GM19372 (cell line): ENCODE results near the gene ITGAX.

Experiments
- ATAC-seq: cut with Tn5 transposase; IDR thresholded peaks from one replicate; pipeline ENCODE4 v1.9.1; 2021; ENCODE audit warnings: mild to moderate bottlenecking, low read depth, moderate library complexity; ENCODE audit not compliant: unreplicated experiment

ITGAX gene

DNA sequence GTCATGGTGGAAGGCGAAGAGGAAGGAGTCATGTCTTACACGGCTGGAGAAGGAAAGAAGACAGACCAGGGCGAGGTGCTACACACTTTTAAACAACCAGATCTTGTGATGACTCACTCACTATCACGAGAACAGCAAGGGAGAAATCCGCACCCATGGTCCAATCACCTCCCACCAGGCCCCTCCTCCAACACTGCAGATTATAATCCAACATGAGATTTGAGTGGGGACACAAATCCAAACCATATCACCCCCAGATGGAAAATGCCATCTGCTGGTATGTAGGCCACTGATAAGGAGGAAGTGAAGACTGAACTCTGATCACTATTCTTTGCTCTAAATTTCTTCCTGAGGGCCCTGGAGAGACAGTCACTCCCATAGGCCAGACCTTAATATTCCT lies 7.5 kb upstream of the ITGAX start:
- ATAC-seq, result no peak

DNA sequence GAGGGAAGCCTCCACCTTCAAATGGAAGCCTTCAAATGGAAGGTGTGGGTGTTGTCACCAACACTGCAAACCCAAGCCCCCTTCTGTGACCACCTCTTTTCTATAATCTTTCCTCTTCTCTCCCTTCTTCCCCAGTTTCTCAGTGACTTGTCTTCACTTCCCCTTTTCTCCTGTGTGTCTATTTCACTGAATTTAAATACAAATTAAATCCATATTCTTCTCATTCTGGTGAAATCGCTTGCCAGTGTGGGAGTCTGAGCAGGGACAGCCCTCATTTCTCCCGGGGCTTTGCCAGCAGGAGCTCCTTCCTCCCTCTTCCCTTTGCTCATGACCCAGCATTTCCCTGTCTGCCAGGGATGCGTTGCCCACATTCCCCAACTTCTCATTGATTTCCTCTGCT lies 6.4 kb upstream of the ITGAX start:
- no peak for ATAC-seq

DNA sequence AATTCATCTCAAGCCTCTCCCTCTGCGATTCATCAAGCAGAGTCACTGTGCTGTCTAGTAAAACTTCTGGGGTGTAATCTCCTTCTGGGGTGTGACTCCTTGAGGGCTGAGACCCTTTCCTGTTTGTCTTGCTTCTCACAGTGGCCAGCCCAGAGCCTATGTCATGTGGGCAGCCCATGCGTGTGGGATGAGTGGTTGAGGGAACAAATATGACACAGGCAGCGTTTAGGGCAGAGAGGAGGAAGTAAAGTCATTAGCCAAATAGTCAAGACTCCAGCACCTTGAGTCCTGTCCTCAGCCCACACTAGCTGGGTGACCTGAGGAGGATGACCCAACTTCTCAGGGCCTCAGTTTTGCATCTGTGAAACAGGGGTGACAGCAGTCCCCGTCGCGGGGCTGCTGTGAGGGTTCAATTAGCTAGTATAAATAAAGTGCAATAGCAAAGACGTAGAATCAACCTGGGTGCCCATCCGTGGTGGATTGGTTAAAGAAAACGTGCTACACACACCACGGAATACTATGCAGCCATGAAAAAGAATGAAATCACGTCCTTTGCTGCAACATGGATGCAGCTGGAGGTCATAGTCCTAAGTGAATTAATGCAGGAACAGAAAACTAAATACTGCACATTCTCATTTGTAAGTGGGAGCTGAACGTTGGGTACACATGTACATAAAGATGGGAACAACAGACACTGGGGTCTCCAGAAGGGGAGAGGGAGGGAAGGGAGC lies 4.5 kb upstream of the ITGAX start:
- no peak for ATAC-seq

DNA sequence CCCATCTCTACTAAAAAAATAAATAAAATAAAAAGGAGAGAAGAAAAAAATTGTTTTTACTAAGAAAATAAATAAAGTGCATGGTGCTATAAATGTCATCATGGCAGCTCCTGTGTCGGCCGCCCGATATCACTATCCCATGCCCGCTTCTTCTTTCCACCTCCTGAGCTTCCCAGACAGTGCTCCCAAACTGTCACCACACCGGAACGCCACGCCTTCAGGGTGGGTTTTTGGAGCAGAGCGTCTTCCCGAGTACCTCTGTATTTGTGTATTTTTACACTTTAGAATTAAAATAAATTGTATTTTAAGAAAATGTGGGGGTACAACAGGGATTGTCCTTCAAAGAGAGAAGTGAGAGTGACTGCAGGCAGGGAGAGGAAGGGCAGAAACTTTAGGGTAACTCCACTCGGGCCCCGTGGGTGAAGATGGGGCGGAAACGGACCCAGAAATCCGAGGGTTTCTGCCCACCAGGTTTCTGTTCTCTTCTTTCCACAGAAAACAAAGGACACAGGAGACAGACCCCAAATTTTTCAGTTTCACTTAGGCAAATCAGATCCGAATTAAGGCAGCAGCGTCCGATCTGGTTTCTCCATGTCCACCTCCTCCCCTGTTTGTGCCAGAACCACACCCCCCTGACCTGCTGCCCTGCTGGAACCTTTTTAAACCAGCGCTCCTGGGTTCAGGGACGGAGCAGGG lies 3.6 kb upstream of the ITGAX start:
- no peak for ATAC-seq

DNA sequence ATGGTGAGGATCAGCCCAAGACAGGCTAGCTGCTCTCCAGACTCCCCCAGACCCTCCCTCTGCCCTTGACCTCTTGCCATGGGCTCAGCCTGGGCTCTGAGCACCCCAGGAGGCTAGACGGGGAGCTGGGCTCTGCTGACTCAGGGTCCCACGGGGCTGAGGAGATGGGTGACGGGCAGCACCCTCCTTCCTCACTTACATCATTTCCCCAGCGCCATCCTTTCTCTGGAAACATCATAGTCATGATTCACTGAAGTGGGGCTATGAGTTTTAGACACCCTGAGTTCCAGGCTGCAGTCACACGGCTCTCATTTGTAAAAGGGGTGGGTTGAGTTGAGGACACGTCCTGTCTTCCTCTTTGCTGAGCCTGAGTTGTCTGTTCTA lies 3.0 kb upstream of the ITGAX start:
- no peak for ATAC-seq

DNA sequence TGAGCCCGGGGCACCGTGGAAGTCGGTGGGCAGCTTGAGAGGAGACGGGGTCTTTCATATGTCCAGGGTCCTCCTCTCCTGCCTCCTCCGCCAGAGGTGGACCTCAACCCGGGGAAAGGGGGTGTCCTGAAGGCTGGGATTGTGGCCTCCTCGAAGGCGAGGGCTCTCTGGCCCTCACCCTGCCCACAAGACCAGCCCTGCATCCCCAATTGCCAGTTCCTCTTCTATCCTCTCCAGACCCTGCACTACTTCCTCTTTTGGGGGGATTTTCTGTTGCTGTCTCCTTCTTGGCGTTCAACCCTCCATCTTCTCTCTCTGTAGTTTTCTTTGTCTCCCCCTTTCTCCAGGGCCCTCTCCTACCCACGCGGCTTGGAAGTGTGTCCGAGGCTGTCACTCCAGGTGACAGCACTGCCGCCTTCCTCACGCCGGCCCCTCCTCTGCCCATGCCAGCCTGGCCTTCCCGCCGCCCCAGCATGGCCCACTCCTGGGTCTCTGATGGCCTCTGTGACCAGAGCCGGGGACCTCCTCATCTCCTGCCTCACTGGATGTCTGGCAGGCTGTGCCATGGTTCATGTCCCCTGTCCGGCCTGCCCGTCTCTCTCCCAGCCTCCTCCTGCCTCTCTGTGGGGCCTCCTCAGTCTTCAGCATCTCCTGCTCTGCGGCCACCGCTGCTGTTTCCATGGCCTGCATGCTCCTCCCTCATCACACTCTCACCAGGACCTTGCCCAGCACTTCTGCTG lies 2.4 kb upstream of the ITGAX start:
- no peak for ATAC-seq

DNA sequence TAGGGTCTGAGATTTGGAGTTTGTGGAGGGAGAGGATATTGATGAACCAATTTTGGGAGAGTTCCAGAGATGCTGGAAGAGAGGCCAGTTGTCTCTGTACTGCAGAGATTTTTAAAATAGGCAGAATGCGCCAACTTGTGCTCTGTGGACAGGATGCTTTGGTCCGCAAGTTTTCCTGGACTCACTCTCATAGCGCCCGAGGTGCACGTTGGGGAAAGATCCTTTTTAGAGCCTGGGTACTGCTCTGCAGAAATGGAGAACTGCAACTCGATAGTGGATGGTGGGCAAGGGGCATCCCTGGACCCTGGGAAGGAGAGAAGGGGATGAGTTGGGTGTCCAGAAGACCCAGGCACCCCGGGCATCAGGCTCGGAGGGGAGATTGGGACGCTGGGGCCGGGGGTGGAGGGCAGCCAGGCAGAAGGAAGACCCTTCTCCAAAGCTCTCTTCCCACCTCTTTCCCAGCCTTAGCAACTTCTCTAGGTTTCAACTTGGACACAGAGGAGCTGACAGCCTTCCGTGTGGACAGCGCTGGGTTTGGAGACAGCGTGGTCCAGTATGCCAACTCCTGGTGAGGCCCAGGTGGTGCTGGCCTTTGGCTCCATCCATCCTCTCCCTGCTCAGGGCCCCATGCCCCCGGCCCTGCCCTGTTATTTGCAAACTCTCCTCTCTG lies 590 bp downstream of the ITGAX start:
- ATAC-seq, result no peak

DNA sequence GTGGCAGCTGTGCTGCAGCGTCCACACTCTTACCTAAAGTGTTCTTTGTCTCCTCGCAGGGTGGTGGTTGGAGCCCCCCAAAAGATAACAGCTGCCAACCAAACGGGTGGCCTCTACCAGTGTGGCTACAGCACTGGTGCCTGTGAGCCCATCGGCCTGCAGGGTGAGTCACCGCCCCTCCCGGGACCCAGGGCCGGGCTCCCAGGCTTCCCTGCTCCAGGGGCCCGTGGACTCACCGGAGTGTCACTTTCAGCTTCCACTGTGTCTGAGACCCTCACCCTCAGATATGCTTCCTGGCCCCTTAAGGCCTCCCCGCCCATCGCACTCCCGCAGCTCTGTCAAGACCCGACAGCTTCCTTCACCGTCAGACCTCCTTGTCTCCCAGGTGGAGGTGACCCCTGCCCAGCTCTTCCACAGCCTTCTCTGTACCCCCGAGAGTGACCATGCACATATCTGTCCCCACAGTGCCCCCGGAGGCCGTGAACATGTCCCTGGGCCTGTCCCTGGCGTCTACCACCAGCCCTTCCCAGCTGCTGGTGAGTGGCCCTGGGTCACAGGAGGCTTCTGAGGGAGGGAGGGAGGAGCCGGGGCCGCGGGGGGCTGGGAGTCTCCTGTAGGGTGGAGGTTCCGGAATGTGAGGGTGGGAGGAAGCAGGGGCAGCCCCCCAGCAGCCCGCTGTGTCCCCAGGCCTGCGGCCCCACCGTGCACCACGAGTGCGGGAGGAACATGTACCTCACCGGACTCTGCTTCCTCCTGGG lies 1.8 kb downstream of the ITGAX start:
- ATAC-seq, result no peak

DNA sequence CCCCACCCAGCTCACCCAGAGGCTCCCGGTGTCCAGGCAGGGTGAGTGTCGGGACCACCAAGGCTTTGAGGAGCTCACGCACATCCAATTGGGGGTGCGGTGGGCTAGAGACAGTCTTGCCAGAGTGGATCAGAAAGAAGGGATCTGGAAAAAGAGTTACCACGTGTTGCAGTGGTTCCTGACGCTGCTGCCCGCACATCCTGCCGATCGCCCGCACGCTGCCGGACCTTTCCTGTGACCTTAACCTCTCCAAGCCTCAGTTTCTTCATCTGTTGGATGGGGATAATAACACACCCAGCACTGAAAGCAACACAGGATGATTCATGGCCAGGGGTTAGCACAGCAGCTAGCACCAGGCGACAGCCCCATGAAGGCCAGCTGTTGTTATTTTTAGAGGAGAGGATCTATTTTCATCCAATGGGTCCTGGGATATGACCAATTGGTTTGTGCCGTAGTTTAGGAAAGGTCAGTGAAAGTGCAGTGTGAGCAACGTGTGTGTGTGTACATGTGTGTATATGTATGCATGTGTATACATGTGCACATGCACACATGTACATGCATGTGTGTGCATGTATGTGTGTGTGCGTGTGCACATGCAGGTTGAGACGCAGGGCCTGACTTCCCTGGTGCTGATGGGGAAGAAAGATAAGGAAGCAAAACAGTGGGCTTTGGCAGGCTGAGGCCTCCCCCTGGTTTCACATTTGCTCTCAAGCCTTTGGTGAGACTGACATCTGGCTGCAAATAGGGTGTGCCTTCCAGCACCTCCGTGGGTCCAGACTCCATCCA lies 2.5 kb downstream of the ITGAX start:
- no peak for ATAC-seq

DNA sequence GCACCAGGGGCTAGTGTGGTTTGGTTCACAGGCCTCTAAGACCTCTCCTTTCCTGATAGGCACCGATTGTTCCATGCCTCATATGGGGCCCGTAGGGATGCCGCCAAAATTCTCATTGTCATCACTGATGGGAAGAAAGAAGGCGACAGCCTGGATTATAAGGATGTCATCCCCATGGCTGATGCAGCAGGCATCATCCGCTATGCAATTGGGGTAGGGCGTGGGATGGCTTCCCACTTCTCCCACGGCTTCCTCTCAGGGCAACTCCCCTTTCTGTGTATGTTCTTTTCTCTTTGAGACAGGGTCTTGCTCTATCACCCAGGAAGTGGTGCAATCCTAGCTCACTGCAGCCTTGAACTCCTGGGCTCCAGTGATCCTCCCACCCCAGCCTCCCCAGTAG lies 5.3 kb downstream of the ITGAX start:
- ATAC-seq, result no peak

DNA sequence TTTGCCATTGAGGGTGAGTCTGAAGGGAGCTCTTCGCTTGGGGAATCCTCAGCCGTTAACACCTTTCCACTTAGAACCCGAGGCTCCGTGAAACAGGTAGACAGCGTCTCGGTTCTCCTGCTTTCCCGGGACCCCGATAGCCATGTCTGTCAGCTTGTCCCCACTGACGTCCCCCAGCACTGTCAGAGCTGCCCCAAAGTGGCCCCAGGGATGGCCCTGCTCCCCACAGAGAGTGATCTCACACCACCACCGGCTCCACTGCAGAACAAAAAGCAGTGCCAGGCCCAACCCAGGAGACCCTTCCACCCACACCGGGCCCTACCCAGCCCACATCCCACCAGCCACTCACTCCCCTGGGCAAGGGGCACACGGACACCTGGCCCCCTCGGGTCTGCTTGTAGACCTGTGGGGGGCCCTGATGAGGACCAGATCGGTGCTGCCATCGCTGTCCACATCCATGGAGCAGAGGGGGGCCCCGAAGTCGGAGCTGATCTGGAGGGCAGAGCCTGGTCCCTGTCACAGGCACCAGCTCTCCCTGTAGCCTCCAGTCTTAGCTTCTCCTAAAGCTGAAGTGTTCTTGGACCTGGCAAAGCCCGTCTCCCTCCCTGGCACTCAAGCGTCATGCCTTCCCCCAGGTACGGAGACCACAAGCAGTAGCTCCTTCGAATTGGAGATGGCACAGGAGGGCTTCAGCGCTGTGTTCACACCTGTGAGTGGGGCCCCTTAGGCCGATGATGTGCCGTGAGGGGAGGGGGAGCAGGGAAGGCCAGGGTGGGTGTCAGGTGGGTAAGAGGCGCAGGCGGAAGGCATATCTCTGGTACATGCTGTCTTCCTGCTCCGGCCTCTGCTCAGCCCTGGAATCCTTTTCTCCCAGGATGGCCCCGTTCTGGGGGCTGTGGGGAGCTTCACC lies 6.5 kb downstream of the ITGAX start:
- no peak for ATAC-seq

DNA sequence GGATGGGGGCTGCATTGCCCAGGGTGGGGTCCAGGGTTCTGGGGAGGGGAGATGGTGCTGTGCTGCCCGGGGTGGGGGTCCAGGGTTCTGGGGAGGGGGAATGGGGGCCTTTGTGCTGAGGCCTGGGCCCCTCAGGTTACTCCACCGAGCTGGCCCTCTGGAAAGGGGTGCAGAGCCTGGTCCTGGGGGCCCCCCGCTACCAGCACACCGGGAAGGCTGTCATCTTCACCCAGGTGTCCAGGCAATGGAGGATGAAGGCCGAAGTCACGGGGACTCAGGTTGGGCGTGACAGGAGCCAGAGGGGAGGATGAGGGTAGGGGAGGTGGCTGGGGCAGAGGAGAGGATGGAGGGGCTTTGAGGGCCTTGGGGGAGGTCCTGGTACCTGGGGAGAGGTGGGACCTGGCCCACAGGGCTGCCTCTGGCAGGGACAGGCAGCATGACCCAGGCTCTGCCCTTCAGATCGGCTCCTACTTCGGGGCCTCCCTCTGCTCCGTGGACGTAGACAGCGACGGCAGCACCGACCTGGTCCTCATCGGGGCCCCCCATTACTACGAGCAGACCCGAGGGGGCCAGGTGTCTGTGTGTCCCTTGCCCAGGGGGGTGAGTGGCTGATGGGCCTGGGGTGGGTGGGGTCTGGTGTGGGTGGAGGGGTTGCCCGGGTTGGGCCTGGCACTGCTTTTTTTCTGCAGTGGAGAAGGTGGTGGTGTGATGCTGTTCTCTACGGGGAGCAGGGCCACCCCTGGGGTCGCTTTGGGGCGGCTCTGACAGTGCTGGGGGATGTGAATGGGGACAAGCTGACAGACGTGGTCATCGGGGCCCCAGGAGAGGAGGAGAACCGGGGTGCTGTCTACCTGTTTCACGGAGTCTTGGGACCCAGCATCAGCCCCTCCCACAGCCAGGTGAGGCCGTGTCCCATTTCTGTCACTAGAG lies 7.8 kb downstream of the ITGAX start:
- no peak for ATAC-seq

DNA sequence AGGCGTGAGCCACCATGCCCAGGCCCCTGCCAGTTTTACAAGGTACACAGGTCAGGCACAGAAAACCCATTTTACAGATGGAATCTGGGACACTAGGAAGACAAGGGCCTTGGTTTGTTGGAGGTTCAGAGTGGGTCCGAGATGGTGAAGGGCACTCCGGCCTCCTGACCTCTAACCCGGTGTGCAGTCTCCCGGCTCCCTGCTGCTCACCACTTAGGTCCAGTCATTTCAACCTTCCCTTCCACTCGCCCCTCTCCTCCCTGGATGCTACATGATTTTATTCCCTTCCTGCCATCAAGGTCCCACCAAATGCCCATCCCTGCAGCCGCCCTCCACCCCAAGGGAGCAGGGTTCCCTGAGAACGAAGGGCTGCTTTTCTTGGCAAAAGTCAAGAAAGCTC lies 8.7 kb downstream of the ITGAX start:
- no peak for ATAC-seq

DNA sequence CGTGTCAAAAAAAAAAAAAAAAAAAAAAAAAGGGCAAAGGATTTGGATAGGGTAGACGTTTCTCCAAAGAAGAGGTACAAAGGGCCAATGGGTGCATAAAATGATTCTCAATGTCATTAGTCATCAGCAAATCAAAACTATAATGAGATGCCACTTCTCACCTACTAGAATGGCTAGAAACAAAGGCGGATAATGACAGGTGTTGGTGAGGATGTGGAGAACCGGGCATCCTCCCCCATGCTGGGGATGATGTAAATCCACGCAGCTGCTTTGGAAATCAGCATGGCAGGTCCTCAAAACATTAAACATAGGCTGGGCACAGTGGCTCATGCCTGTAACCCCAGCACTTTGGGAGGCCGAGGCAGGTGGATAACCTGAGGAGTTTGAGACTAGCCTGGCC lies 9.4 kb downstream of the ITGAX start:
- ATAC-seq, result no peak

DNA sequence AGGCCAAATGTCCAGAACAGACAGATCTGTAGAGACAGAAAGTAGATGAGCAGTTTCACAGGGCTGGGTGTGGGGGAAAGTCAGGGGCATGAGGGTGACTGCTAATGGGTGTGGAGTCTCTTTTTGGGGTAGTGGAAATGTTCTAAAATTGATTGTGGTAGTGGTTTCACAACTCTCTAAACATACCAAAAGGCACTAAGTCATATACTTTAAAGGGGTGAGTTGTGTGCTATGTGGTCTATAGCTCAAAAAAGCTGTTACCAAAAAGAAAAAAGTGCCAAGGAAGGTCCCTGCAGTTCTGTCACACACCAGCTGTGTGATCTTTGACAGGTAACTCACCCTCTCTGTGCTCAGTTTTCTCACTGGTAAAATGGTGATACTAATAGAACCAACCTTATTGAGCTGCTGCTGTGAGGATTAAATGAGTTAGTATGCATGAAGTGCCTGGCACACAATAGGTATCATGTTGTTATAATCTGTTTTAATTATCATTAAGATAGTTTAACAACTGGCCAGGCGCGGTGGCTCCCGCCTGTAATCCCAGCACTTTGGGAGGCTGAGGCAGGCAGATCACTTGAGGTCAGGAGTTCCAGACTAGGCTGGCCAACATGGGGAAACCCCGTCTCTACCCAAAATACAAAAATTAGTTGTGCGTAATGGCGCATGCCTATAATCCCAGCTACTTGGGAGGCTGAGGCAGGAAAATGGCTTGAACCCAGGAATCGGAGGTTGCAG lies 10.3 kb downstream of the ITGAX start:
- peak; percentile 76 for ATAC-seq

DNA sequence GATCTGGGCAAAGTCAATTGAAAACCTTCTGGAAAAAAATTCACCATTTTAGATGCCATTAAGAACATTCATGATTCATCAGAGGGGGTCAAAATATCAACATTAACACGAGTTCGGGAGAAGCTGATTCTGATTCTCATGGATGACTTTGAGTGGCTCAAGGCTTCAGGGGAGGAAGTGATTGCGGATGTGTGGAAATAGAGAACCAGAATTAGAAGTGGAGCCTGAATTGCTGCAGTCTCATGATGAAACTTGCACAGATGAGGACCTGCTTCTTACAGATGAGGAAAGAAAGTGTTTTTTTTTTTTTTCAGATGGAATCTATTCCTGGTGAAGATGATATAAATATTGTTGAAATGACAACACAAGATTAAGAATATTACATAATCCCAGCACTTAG lies 12.9 kb downstream of the ITGAX start:
- ATAC-seq, result no peak

DNA sequence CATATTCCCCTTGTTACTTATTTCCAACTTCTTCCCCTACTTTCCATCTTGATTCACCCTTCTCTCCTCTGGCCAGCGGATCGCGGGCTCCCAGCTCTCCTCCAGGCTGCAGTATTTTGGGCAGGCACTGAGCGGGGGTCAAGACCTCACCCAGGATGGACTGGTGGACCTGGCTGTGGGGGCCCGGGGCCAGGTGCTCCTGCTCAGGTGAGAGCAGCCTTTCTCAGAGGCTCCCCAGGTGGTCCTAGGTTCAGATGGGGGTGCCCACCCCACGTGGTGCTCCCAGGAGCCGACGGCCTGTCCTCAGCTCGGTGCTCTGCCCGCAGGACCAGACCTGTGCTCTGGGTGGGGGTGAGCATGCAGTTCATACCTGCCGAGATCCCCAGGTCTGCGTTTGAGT lies 16.0 kb downstream of the ITGAX start:
- ATAC-seq, result no peak
